Measurements from ENCODE around the gene RNF26.

- no peak for TF ChIP-seq CTCF (IDR thresholded peaks at IDR 0.05)
- no peak for TF ChIP-seq POLR2A (IDR thresholded peaks at IDR 0.05)
Measured at GRCh38 chr11:119347940-119348605, 13.7 kb downstream of the RNF26 start.
